Esophagus muscularis mucosa (tissue), 4 donors: Measurements from ENCODE around the gene FAM83B. TPM values are rescaled to one million over a fixed set of nuclear protein-coding genes. Genes with fewer than 3 reads are reported as not detected.

Experiments
- DNase-seq: peaks from one replicate; pipeline ENCODE4 v3.0.0-alpha.2; 2017; ENCODE audit errors: extremely low spot score
- H3K27ac ChIP-seq, 4 donors: fragments of 200-600 bp; sonication (generic); replicated peaks in 1 of 4; 1 replicate in 3 of 4; 2 replicates in 1 of 4; pipeline ENCODE4 v1.5.1; 2016 to 2019; ENCODE audit warnings: mild to moderate bottlenecking in 1 of 4
- H3K27me3 ChIP-seq, 4 donors: fragments of 200-600 bp; sonication (generic); one replicate each; pipeline versions ENCODE4 v1.5.1 to v1.6.0; 2016 to 2019
- H3K36me3 ChIP-seq, 4 donors: fragments of 200-600 bp; sonication (generic); one replicate each; pipeline ENCODE4 v1.5.1; 2016 to 2019
- H3K4me1 ChIP-seq, 4 donors: fragments of 200-600 bp; sonication (generic); one replicate each; pipeline ENCODE4 v1.5.1; 2016 to 2019
- H3K4me3 ChIP-seq, 4 donors: fragments of 200-600 bp; sonication (generic); 1 replicate in 2 of 4; 2 replicates in 2 of 4; pipeline ENCODE4 v1.5.1; 2016 to 2019; ENCODE audit warnings: mild to moderate bottlenecking in 4 of 4, moderate library complexity in 1 of 4
- H3K9me3 ChIP-seq, 4 donors: fragments of 200-600 bp; sonication (generic); 1 replicate in 3 of 4; 2 replicates in 1 of 4; pipeline ENCODE4 v1.5.1; 2016 to 2019
- EP300 ChIP-seq: sonication (generic); formaldehyde crosslinking; IDR thresholded peaks from one replicate; pipeline ENCODE4 v1.6.1; 2017; ENCODE audit warnings: antibody characterized with exemption
- POLR2A ChIP-seq: fragments of 450-650 bp; IDR thresholded peaks from one replicate; pipeline ENCODE4 v1.6.1; 2017; ENCODE audit warnings: antibody characterized with exemption, moderate library complexity, mild to moderate bottlenecking, low read depth
- POLR2AphosphoS5 ChIP-seq, 2 donors: sonication (generic); formaldehyde crosslinking; IDR thresholded peaks; one replicate each; pipeline ENCODE4 v1.6.1; 2017; ENCODE audit warnings: antibody characterized with exemption in 2 of 2
- WGBS: methylation state at CpG from one replicate; pipeline ENCODE4 v1.1.5; 2018; 5-methylcytosine and 5-hydroxymethylcytosine counted together
- intact Hi-C: fragments of 100-400 bp; cut with DNase I; formaldehyde crosslinking; loops from one replicate; pipeline ENCODE4 v1.15.1; 2023
- total RNA-seq, 4 donors: library from RNA; depleted of rRNA; stranded (reverse); fragments of >200 nt; gene quantifications; one replicate each; pipeline versions ENCODE4 v1.1.0 to v1.2.1, GENCODE V29; 2016
- TF ChIP-seq, protein P1 (sequence below), 3 experiments: fragments of 200-600 bp in 2 of 3; fragments of 450-650 bp in 1 of 3; sonication (generic) in 2 of 3; IDR thresholded peaks; one replicate each; pipeline ENCODE4 v1.5.1; 2017 to 2019; ENCODE audit warnings: antibody characterized with exemption in 3 of 3, mild to moderate bottlenecking in 2 of 3, moderate library complexity in 1 of 3

The FAM83B gene
- total RNA-seq, 4 donors from 2014 or later, result 0.11 TPM; not detected in 3

DNA sequence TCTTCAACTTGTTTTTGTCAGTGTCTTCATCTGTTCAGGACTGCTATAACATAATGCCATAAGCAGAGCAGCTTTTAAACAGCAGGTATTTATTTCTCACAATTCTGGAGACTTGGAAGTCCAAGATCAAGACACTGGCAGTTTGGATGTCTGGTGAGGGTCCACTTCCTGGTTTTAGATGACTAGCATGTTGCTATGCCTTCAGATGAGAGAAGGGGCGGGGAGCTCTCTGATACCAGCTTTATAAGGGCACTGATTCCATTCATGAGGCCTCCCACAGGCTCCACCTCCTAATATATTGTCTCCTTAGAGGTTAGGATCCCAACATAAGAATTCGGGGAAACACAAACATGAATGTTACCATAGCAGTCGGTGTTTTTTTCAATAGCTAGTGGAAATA lies 52.9 kb downstream of the FAM83B start:
- no peaks in the 10 kb centered on the region for H3K27me3 ChIP-seq
- WGBS, result 88% methylated on average over 3 of the region's 3 CpGs
- no peaks in the 10 kb centered on the region for H3K4me1 ChIP-seq
- H3K4me3 ChIP-seq, result no peak overlapping the region
- intact Hi-C loops, result no loop called here
- H3K36me3 ChIP-seq, result no peaks in the 10 kb centered on the region
- H3K27ac ChIP-seq, result no peak overlapping the region
- TF ChIP-seq POLR2A (no peak), POLR2AphosphoS5 (IDR thresholded peaks at IDR 0.05) (no peak), EP300 (no peak)
- TF ChIP-seq, protein P1, sequence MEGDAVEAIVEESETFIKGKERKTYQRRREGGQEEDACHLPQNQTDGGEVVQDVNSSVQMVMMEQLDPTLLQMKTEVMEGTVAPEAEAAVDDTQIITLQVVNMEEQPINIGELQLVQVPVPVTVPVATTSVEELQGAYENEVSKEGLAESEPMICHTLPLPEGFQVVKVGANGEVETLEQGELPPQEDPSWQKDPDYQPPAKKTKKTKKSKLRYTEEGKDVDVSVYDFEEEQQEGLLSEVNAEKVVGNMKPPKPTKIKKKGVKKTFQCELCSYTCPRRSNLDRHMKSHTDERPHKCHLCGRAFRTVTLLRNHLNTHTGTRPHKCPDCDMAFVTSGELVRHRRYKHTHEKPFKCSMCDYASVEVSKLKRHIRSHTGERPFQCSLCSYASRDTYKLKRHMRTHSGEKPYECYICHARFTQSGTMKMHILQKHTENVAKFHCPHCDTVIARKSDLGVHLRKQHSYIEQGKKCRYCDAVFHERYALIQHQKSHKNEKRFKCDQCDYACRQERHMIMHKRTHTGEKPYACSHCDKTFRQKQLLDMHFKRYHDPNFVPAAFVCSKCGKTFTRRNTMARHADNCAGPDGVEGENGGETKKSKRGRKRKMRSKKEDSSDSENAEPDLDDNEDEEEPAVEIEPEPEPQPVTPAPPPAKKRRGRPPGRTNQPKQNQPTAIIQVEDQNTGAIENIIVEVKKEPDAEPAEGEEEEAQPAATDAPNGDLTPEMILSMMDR (IDR thresholded peaks at IDR 0.05), result no peak
- no peak for DNase-seq
- H3K9me3 ChIP-seq, result no peaks in the 10 kb centered on the region

DNA sequence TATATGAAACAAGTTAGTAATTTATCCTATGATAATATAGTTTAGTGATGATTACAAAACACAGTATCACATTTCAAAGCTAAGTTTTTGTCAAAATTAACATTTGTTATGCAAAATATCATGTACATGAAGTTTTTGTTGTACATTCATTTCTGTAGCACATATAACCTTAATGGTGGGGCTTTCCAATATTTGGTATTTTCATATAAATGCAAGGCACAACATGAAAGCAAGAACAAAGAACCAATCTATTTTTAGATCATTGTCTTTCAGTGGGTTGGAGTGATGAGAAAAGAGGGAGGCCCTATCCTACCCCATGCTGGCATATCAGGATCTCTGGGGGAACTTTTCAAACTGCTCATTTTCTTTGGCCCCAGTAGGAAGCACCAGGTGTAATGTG lies 53.4 kb downstream of the FAM83B start:
- no peak for DNase-seq
- intact Hi-C loops, result no loop called here
- Histone ChIP-seq H3K4me3 (no peak overlapping the region), H3K9me3 (no peaks in the 10 kb centered on the region), H3K27me3 (no peaks in the 10 kb centered on the region), H3K4me1 (no peaks in the 10 kb centered on the region), H3K36me3 (no peaks in the 10 kb centered on the region), H3K27ac (no peak overlapping the region)
- TF ChIP-seq EP300 (no peak), POLR2A (no peak), POLR2AphosphoS5 (IDR thresholded peaks at IDR 0.05) (no peak)
- TF ChIP-seq, protein P1 (IDR thresholded peaks at IDR 0.05), result no peak

DNA sequence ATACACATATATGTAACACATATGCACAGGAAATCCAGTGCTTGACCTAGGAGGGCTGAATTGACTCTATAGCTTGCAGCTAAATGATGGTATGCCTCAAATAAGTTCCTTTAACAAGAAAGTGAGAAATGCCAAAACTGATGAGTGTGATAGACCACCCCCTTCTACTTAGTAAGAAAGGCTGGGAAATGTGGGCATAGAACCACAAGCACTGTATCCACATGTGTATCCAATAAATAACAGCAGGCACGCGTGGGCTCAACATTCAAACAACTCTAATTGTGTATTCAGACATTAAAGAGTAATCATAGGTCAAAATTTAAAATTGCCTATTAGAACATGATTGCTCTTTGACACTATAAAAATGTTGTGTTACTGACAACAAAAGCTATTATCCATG lies 54.1 kb downstream of the FAM83B start:
- TF ChIP-seq, protein P1 (IDR thresholded peaks at IDR 0.05), result no peak
- TF ChIP-seq EP300 (no peak), POLR2A (no peak), POLR2AphosphoS5 (IDR thresholded peaks at IDR 0.05) (no peak)
- no peaks in the 10 kb centered on the region for H3K4me1 ChIP-seq
- intact Hi-C loops, result no loop called here
- no peak overlapping the region for H3K4me3 ChIP-seq
- WGBS, result 89% methylated on average over 2 of the region's 2 CpGs
- no peaks in the 10 kb centered on the region for H3K36me3 ChIP-seq
- H3K27ac ChIP-seq, result no peak overlapping the region
- DNase-seq, result no peak
- no peaks in the 10 kb centered on the region for H3K9me3 ChIP-seq
- H3K27me3 ChIP-seq, result no peaks in the 10 kb centered on the region

DNA sequence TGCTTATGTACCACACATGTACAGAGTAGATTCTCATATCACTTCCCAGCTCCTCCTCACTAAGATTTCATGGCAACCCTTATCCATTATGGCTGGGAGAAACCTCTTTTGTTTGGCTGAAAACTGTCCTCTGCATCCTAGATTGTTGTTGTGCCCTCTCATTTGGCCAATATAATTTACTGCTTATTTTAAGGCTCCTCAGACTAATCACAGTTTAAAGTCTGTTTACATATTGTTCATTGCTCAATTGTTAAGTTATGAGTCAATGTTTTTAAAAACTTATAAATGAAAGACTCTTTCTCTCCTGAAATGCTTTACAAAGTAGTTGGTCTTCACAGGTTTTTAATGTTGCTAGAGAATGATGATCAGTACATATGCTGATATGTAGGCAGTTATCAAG lies 57.3 kb downstream of the FAM83B start:
- Histone ChIP-seq H3K4me3 (no peak overlapping the region), H3K36me3 (no peaks in the 10 kb centered on the region), H3K9me3 (no peaks in the 10 kb centered on the region), H3K27ac (no peak overlapping the region), H3K27me3 (no peaks in the 10 kb centered on the region), H3K4me1 (no peaks in the 10 kb centered on the region)
- no peak for TF ChIP-seq POLR2A
- TF ChIP-seq POLR2AphosphoS5 (IDR thresholded peaks at IDR 0.05), result no peak
- TF ChIP-seq, protein P1 (IDR thresholded peaks at IDR 0.05), result no peak
- TF ChIP-seq EP300, result no peak
- no peak for DNase-seq
- intact Hi-C loops, result no loop called here

DNA sequence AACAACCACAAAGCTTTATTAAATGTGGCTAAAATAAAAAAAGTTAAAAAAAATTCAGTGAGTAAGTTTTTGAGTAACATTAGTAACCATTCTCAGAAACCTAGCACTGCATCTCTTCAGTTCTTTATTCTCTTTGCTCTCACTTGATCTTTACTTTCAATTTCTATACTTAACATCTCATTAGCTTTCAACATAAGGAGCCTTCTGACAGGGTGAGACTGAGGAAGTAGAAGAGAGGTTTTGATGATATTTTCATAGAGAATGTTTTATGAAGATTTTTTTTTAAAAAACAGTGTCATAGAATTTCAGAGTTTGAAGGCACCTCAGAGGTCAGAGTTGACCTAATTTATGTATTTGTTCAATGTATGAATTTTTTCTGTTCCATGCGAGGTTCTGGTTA lies 60.8 kb downstream of the FAM83B start:
- whole genome bisulfite sequencing, result 62% methylated on average over 1 of the region's 1 CpG
- H3K4me3 ChIP-seq, result no peak overlapping the region

More for the DNA sequence above, 60.8 kb downstream of the FAM83B start:
- DNase-seq, result no peak
- H3K9me3 ChIP-seq, result no peaks in the 10 kb centered on the region
- no peak for TF ChIP-seq POLR2A
- no peak for TF ChIP-seq POLR2AphosphoS5 (IDR thresholded peaks at IDR 0.05)
- no peak overlapping the region for H3K27ac ChIP-seq
- intact Hi-C loops, result no loop called here
- no peaks in the 10 kb centered on the region for H3K27me3 ChIP-seq
- no peaks in the 10 kb centered on the region for H3K4me1 ChIP-seq
- H3K36me3 ChIP-seq, result no peaks in the 10 kb centered on the region
